HG03520 (cell line): ENCODE measurements around the gene HOXB6.

Experiments used
- ATAC-seq: cut with Tn5 transposase; IDR thresholded peaks from one replicate; pipeline ENCODE4 v1.9.1; 2021; ENCODE audit warnings: mild to moderate bottlenecking, moderate library complexity; ENCODE audit not compliant: unreplicated experiment

The HOXB6 gene

GRCh38 chr17:48624118-48624517 is 19.3 kb upstream of the HOXB6 start:
- ATAC-seq, result no peak

GRCh38 chr17:48623583-48623982 is 18.8 kb upstream of the HOXB6 start:
- ATAC-seq, result no peak

DNA sequence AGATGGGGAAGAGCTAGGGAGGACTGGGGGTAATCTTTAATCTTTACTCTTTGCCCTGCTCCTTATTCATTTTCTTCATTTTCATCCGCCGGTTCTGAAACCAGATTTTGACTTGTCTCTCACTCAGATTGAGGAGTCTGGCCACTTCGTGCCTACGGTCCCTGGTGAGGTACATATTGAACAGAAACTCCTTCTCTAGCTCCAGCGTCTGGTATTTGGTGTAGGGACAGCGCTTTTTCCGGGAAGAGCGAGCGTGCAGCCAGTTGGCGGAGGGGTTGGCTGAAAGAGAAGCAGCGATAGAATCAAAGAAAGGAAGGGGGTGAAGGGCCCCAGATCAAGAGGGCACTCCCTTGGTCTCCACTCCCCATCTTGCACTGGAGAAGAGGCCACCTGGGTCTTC is 18.1 kb upstream of the HOXB6 start:
- no peak for ATAC-seq

DNA sequence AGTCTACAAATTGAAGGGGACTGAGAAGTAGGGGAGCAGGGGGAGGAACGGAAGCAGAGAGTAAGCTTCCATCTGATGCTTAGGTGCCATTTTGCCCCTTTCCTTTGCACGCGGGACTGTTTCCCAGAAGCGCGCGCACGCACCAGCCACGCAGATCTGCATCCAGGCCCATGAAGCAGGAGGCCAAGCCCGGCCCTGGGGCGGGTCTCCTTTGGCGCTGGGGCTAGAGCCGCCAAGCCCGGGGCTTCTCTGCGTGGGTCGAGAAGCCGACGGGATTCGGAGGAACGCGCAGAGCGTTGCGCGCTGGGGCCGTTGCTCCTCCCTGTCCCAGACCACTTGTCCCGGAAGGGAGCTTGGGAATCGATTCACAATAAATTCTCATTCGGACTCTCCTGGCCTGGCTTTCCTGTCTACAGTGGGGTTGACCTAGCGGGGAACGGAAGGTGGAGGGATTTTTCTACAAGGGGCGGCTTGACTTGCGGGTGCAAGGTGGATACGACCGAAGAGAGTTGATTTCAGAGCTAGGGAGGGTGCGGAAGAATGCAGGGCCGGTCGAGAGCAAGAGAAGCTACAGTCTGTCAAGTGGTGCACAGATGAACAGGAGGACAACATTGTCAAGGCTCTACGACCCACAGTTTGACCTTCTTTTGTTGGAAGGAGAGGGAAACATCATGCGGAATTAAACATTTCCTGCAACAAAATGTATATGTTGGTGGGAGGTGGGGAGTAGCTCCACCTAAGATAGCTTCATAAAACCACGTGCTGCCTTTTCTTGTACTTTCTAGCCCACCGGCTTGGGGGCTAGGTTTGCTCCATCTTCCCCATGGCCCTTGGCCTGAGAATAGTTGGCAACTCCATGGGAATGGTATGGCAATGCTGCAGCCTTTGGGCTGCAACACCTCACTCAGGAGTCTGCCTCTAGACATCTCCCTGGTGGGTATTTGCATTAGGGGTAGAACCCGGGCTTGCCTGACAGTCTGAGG is 16.9 kb upstream of the HOXB6 start:
- no peak for ATAC-seq

DNA sequence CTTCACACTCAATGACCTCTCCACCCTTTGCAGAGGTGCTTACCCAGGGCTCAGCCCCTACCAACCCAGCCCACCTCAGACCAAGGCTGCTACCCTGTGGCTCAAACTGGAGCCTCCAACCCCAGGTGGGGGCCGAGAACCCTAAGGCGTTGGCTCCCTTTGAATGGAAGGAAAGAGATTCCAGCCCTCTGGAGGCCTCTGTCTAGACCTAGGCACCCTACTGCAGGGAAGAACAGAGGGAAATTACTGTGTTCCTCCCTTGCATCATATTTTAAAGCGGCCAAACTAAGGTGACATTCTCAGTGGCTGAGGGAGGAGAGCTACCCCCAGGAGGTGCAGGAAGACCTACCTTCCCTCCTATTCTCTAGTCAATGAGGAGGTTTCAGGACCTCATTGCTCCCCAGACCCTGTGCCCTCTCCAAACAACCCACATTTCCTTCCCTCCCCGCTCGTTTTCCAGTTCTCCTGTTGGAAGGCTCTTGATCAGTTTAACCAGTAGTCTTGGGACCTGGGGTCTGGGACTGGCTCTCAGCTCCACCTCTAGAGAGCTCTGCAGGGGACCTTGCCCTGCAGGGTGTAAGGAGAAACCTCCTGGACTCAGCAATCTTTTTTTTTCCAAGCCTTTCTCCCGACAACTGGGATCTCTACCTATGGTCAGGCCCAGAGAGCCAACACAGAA is 15.8 kb upstream of the HOXB6 start:
- no peak for ATAC-seq

DNA sequence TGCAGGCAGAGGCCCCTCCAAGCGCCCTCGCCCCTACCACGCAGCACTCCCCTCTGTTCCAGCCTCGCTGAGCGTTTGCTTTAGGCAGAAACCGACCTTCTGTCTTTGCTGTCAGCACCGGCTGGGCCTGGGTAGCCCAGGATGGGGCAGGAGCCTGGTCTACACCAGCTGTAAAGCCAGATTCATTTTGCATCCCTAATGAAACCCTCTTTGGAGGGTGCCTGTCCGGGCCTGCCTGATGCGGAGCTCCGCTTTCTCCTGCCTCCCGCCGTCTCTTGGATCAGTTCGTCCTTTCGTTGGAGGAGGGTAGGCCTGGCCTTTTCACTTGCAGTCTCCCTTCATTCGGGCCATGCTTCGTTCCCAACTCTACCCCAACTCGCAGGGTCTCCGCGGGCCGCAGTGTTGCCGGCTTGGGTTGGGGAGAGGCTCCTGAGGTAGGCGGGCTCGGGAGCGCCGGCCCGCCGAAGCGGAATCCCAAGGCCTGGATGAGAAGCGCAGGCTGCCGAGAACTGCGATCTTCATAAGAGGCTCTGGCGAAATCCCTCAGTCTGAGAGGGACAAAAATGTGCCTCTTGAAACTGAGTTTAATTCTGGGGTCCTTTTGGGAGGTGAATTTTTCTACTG is 15.2 kb upstream of the HOXB6 start:
- no peak for ATAC-seq

DNA sequence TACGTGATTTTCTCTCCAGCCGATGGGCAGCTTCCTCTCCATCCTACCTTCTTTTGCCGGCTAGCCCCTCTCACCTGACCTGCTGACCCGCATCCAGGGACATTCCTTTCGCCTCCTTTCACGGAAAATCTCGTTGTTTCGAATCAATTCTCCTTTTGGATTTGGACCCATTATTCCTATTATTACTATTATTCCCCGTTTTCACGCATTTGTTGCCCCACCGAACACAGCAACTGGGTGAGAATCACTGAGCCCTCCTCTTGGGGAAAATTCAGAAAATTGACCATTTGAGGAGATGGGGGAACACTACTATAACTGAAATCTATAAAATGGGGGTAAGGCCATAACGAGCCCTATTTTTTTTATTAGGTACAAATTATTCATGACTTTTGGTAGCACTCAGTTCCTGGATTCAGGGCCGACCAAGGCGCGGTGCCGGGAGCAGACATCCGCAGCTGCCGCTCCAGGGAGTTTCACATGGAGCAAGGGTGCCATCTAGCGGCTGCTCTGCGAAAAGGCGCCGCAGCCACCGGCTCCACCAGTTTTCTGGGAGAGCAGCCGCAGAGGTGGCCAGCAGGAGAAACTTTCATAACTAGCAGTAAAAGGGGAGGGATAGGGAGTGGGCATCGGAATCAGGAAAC is 13.6 kb upstream of the HOXB6 start:
- ATAC-seq, result no peak

DNA sequence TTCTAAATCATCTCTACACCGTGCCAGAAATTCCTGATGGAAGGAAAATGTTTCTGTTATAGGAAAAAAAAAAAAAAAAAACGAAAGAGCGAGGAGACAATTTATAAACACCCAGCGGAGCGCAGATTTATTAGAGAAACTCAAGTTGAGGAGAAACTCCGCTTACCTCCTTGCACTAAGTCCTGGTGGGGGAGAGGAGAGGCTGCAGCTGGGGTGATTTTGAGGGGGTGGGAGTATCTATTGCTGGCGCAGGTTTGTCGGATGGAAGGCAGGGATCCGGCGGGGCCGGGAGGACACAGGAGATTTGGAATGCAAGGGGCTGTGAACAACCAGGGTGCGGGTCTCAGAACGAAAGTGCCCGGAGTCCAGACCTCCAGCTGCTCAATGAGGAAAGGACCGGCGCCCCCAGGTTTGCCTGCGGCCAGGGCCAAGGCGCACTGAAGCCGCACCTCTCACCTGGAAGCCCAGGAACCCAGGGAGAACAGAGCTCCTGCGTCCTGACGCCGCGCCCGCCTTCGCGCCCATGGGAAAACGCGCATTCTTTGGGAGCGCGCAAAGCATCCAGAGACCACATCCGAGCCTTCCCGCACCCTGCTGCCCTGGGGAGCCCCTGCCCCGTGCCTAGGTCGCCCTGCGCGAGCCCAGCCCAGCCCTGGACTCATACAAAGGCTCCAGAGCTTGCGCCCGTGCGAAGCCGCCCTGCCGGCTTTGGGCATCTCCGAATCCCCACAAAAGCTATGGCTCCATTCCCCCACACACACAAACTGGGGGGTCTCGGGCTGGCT is 12.9 kb upstream of the HOXB6 start:
- no peak for ATAC-seq

DNA sequence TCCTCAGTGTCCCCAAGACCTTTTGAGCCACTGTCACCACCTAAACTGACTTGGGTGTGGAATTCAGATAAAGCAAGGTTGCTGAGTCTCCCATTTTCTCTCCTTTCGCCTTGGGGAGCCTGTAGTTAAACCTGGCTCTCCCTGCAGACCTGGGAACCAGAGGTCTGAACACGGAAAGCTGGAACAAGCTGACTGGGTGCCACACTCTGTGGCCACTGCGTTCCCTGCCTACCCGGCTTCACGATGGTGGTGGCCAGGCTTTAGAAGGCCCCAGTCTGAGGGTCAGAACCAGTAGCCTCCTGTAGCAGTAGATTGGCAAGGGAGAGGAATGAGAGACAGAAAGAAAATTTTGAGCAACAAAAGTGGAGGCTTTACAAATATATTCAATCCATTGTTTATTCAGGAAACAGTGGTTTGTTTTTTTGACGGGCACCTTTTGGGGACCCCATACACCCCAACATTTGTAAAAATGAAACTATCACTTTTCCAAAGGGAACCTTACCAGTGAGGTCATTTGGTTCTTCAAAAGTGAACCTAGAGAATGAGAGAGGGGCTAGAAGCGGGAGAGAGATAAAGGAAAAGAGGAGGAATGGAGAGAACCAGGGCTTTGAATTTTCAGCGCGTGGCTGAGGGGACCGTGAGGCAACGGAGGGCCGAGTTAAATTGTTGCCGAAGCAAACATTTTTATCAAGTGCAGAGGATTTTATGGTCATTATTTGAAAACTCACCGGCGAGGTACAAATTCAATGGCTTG is 12.1 kb upstream of the HOXB6 start:
- ATAC-seq, result no peak

DNA sequence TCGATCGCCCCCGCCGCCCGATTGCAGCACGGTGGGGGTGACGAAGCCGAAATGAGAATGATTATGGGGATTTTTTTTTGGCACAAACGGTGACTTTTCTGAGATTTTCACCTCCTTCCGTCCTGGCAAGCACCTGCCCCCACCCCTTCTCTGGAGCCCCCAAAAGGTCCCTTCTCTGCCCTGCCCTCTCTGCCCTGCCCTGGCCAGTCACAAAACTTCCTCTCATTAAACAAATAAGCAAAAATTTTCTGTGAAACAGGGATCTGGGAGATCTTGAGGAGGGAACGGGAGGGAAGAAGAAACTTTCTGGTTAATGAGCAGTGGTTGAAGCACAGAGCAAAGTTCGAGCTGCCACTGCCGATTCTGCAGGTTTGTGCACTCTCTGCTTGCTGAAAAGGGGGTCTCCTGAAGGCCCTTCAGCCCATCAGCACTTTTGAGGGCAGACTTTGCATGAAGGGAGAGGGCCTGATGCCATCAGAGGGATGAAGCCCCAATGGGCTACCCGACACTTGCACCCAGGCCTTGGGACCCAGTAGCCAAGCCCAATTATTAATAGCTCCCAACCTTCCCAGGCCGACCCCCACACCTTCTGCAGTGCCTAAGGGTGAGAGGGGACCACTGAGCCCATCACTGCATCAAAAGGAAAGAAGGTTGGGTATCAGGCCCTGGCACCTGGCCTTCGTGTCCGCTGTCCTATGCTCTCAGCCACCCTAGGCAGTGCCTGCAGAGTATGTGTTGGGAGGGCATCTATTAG is 11.4 kb upstream of the HOXB6 start:
- no peak for ATAC-seq

DNA sequence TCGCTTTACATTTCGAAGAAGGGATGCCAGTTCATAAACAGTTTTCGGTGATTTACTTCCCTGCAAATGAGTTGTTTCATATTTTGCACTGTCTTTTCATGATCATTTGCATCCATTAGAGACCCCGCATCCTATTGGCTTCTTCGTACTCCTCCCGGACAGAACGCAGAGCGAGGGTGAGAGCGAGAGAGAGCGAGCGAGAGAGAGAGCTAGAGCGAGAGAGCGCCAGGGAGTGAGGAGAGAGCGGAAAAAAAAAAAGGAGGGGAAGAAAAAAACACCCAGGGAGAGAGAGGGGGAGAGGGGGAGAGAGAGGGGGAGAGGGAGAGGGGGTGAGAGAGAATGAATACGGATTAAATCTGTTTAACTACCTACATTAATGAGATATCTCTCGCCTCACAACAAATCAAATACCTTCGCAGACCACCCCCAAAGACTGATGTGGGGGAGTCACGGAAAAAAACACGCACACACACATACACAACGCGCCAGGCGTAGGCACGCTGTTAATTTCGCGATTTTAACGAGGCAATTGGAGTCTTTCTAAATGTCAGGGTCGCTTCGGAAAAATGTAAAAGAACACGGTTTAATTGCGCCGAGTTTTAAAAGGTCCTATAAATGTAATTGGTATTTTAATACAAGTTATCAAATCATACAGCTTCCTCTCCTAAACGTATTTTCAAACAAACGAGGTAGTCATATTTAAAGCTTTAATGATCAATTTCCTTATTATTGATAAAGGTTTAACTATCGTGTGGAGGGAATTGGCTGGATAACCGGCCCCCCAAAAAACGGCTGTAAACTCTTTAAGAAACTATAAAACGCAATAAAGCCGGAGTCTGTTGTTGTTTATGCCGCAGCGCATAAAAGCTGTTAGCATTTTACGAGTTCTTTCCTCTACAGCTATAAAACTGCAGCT is 10.5 kb upstream of the HOXB6 start, which contains the start of gene HOXB8:
TSS of gene HOXB8 (minus strand) at position 246 of the 916 bp plus-strand sequence. CDS start 588 bp downstream, outside the sequence.
- no peak for ATAC-seq

DNA sequence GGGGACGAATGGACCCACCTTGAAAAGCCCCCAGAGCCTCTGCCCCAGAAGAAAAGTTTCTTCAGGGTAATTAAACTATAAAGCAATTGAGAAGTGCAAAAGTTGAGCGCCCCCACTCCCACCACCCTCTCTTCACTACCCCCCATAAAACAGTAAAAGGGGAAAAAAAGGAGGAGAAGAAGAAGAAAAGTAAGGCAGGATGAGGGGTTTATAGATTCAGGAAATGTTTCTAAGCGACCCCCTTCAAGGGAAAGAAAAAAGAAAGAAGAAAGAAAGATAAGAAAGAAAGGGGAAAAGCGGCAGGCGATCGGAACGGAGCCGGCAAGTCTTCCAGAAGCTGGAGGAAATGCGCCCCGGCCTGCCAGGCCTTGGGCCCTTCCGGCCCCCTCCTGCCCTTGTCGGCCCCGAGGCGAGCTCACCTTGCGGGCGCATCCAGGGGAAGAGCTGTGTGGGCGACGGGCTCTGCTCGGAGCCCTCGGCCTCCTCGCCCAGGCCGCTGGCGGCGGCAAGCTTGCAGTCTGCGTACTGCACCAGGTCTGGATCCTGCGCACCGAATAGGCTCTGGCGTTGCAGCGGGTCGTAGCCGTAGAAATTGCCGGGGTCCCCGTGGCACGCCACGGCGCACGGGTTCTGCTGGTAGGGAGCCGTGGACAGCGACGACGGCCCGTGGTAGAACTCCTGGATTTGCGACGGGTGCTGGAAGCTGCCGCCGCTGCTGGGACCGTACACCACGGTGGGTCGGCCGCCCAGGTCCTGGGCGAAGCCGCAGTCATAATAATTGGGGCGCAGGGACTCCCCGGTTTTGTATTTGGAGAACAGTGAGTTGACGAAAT is 9.3 kb upstream of the HOXB6 start:
- ATAC-seq, result no peak

GRCh38 chr17:48612854-48613691 is 8.3 kb upstream of the HOXB6 start:
- no peak for ATAC-seq

DNA sequence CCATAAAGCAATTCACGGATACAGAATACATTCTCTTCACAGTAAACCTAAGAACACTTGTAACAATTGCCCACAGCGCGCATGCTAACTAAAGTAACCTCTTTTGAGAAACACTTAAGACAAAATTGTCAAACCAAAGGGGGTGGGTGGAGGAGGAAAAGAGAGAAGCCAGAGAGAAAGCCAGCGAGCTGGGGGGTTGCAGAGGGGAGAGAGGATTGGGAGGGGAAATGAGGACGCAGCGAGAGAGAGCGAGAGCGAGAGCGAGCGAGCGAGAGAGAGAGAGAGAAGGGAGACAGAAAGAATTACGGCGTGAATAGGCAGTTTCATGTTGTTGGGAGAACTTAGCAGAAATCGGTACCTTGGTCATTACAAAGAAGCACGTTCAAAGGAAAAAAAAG is 7.7 kb upstream of the HOXB6 start:
- ATAC-seq, result no peak

DNA sequence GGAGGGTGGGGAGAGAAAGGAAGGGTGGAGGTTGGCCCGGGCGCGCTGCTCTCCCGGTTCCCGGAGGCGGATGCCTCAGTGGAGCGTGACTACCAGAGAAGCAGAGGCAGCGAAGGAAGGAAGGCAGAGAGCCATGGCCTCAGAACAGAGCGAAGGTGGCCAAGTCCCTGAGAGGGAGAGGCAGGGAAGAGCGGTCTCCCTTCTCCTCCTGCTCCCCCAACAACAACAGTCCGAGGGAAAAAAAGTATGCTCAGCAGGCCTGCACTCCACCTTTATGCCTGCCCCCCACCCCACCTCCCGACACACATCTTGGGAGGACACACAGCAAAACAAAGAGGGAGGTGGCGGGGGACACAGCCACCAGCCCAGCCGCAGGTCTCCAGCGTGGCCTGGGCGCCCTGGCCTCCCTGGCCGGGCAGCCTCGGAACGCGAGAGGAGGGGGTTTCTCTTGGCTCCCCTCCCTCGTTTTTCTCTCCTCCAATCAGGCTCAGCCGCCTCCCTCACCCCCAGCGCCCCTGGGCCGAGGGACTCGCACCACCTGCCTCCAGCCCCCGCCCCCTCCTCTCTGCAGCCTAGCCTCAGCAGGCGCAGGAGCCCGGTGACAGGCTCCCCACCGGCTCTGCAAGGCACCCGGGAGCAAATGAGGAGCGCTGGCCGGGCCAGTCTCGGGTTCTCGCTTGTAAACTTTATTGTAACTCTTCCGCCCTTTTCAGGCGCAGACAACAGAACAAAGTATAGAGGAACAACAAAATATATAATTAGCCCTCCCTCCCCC is 7.1 kb upstream of the HOXB6 start:
- no peak for ATAC-seq
